ENCODE data around the gene ATP5F1C. TPM values are rescaled to one million over a fixed set of nuclear protein-coding genes. Genes with fewer than 3 reads are reported as not detected.
A peak's percentile ranks its signal among the peaks of the same experiment; 100 is the strongest.
"Not testable (repeated sequence)": the region's sequence is repeated elsewhere in the genome, so short reads cannot be mapped to it uniquely, and the experiment has no call there.

The ATP5F1C gene
- polyA plus RNA-seq (ENCODE audit: insufficient read length in 3 of 3), result 100 to 1,000 TPM; 364 to 413 (median 400) TPM
- long read RNA-seq, donor 1, transcript ATP5F1C-207 (4 exons, 782 nt), result minor isoform, 5 of 392 reads
- long read RNA-seq, donor 1, transcript ATP5F1C-201 (9 exons, 1,078 nt), result minor isoform, 42 of 392 reads
- long read RNA-seq, donor 1, transcript ATP5F1C-209 (4 exons, 460 nt), result minor isoform, 10 of 392 reads
- long read RNA-seq, donor 1, transcript ATP5F1C-202 (10 exons, 1,163 nt), result major isoform, 167 of 392 reads
- long read RNA-seq, donor 1, partial matches to known transcripts, result 156 of 392 reads
- long read RNA-seq, donor 1, other reads (novel, unspliced or antisense), result 7 of 392 reads
- long read RNA-seq, donor 2, transcript ATP5F1C-201 (9 exons, 1,078 nt), result minor isoform, 49 of 497 reads
- long read RNA-seq, donor 2, transcript ATP5F1C-209 (4 exons, 460 nt), result minor isoform, 11 of 497 reads
- long read RNA-seq, donor 2, transcript ATP5F1C-202 (10 exons, 1,163 nt), result major isoform, 197 of 497 reads
- long read RNA-seq, donor 2, transcript ATP5F1C-207 (4 exons, 782 nt), result minor isoform, 12 of 497 reads
- long read RNA-seq, donor 2, partial matches to known transcripts, result 212 of 497 reads
- long read RNA-seq, donor 2, other reads (novel, unspliced or antisense), result 13 of 497 reads
- long read RNA-seq, donor 3, transcript ATP5F1C-207 (4 exons, 782 nt), result minor isoform, 6 of 417 reads
- long read RNA-seq, donor 3, transcript ATP5F1C-202 (10 exons, 1,163 nt), result major isoform, 147 of 417 reads
- long read RNA-seq, donor 3, transcript ATP5F1C-209 (4 exons, 460 nt), result minor isoform, 27 of 417 reads
- long read RNA-seq, donor 3, transcript ATP5F1C-201 (9 exons, 1,078 nt), result minor isoform, 50 of 417 reads
- long read RNA-seq, donor 3, partial matches to known transcripts, result 173 of 417 reads
- long read RNA-seq, donor 3, other reads (novel, unspliced or antisense), result 5 of 417 reads
- long read RNA-seq, donor 4, transcript ATP5F1C-202 (10 exons, 1,163 nt), result major isoform, 202 of 450 reads
- long read RNA-seq, donor 4, transcript ATP5F1C-209 (4 exons, 460 nt), result minor isoform, 15 of 450 reads
- long read RNA-seq, donor 4, transcript ATP5F1C-210 (9 exons, 1,096 nt), result minor isoform, 7 of 450 reads
- long read RNA-seq, donor 4, transcript ATP5F1C-201 (9 exons, 1,078 nt), result minor isoform, 49 of 450 reads
- long read RNA-seq, donor 4, partial matches to known transcripts, result 173 of 450 reads
- long read RNA-seq, donor 4, other reads (novel, unspliced or antisense), result 0 of 450 reads
- long read RNA-seq, donor 5, transcript ATP5F1C-201 (9 exons, 1,078 nt), result minor isoform, 22 of 255 reads
- long read RNA-seq, donor 5, transcript ATP5F1C-209 (4 exons, 460 nt), result minor isoform, 22 of 255 reads
- long read RNA-seq, donor 5, transcript ATP5F1C-202 (10 exons, 1,163 nt), result major isoform, 91 of 255 reads
- long read RNA-seq, donor 5, partial matches to known transcripts, result 92 of 255 reads
- long read RNA-seq, donor 5, other reads (novel, unspliced or antisense), result 22 of 255 reads
- long read RNA-seq, donor 6, transcript ATP5F1C-202 (10 exons, 1,163 nt), result major isoform, 151 of 357 reads
- long read RNA-seq, donor 6, transcript ATP5F1C-201 (9 exons, 1,078 nt), result minor isoform, 25 of 357 reads
- long read RNA-seq, donor 6, transcript ATP5F1C-207 (4 exons, 782 nt), result minor isoform, 6 of 357 reads
- long read RNA-seq, donor 6, transcript ATP5F1C-209 (4 exons, 460 nt), result minor isoform, 10 of 357 reads
- long read RNA-seq, donor 6, partial matches to known transcripts, result 159 of 357 reads
- long read RNA-seq, donor 6, other reads (novel, unspliced or antisense), result 0 of 357 reads
- long read RNA-seq, donor 7, transcript ATP5F1C-201 (9 exons, 1,078 nt), result minor isoform, 39 of 506 reads
- long read RNA-seq, donor 7, transcript ATP5F1C-202 (10 exons, 1,163 nt), result major isoform, 173 of 506 reads
- long read RNA-seq, donor 7, transcript ATP5F1C-209 (4 exons, 460 nt), result minor isoform, 50 of 506 reads
- long read RNA-seq, donor 7, partial matches to known transcripts, result 232 of 506 reads
- long read RNA-seq, donor 7, other reads (novel, unspliced or antisense), result 5 of 506 reads
- long read RNA-seq, donor 8, transcript ATP5F1C-201 (9 exons, 1,078 nt), result major isoform, 41 of 97 reads
- long read RNA-seq, donor 8, transcript ATP5F1C-202 (10 exons, 1,163 nt), result minor isoform, 12 of 97 reads
- long read RNA-seq, donor 8, partial matches to known transcripts, result 39 of 97 reads
- long read RNA-seq, donor 8, other reads (novel, unspliced or antisense), result 0 of 97 reads
- long read RNA-seq, donor 9, transcript ATP5F1C-201 (9 exons, 1,078 nt), result minor isoform, 45 of 514 reads
- long read RNA-seq, donor 9, transcript ATP5F1C-202 (10 exons, 1,163 nt), result major isoform, 185 of 514 reads
- long read RNA-seq, donor 9, transcript ATP5F1C-207 (4 exons, 782 nt), result minor isoform, 12 of 514 reads
- long read RNA-seq, donor 9, transcript ATP5F1C-209 (4 exons, 460 nt), result minor isoform, 30 of 514 reads
- long read RNA-seq, donor 9, partial matches to known transcripts, result 236 of 514 reads
- long read RNA-seq, donor 9, other reads (novel, unspliced or antisense), result 0 of 514 reads
- long read RNA-seq, donor 10, transcript ATP5F1C-202 (10 exons, 1,163 nt), result major isoform, 121 of 306 reads
- long read RNA-seq, donor 10, transcript ATP5F1C-209 (4 exons, 460 nt), result minor isoform, 14 of 306 reads
- long read RNA-seq, donor 10, transcript ATP5F1C-201 (9 exons, 1,078 nt), result minor isoform, 17 of 306 reads
- long read RNA-seq, donor 10, transcript ATP5F1C-207 (4 exons, 782 nt), result minor isoform, 10 of 306 reads
- long read RNA-seq, donor 10, partial matches to known transcripts, result 140 of 306 reads
- long read RNA-seq, donor 10, other reads (novel, unspliced or antisense), result 0 of 306 reads
- long read RNA-seq, donor 11, transcript ATP5F1C-202 (10 exons, 1,163 nt), result major isoform, 91 of 247 reads
- long read RNA-seq, donor 11, transcript ATP5F1C-209 (4 exons, 460 nt), result minor isoform, 21 of 247 reads
- long read RNA-seq, donor 11, transcript ATP5F1C-201 (9 exons, 1,078 nt), result minor isoform, 21 of 247 reads
- long read RNA-seq, donor 11, transcript ATP5F1C-207 (4 exons, 782 nt), result minor isoform, 6 of 247 reads
- long read RNA-seq, donor 11, partial matches to known transcripts, result 105 of 247 reads
- long read RNA-seq, donor 11, other reads (novel, unspliced or antisense), result 0 of 247 reads
- long read RNA-seq, donor 12, transcript ATP5F1C-201 (9 exons, 1,078 nt), result minor isoform, 39 of 471 reads
- long read RNA-seq, donor 12, transcript ATP5F1C-202 (10 exons, 1,163 nt), result major isoform, 213 of 471 reads
- long read RNA-seq, donor 12, transcript ATP5F1C-207 (4 exons, 782 nt), result minor isoform, 11 of 471 reads
- long read RNA-seq, donor 12, transcript ATP5F1C-209 (4 exons, 460 nt), result minor isoform, 16 of 471 reads
- long read RNA-seq, donor 12, partial matches to known transcripts, result 182 of 471 reads
- long read RNA-seq, donor 12, other reads (novel, unspliced or antisense), result 6 of 471 reads
- long read RNA-seq, donor 13, transcript ATP5F1C-207 (4 exons, 782 nt), result minor isoform, 7 of 277 reads
- long read RNA-seq, donor 13, transcript ATP5F1C-209 (4 exons, 460 nt), result minor isoform, 31 of 277 reads
- long read RNA-seq, donor 13, transcript ATP5F1C-202 (10 exons, 1,163 nt), result major isoform, 80 of 277 reads
- long read RNA-seq, donor 13, transcript ATP5F1C-201 (9 exons, 1,078 nt), result minor isoform, 23 of 277 reads
- long read RNA-seq, donor 13, partial matches to known transcripts, result 134 of 277 reads
- long read RNA-seq, donor 13, other reads (novel, unspliced or antisense), result 0 of 277 reads
- long read RNA-seq, donor 14, result 0 reads
- long read RNA-seq, donor 15, transcript ATP5F1C-207 (4 exons, 782 nt), result minor isoform, 8 of 460 reads
- long read RNA-seq, donor 15, transcript ATP5F1C-202 (10 exons, 1,163 nt), result major isoform, 201 of 460 reads
- long read RNA-seq, donor 15, transcript ATP5F1C-209 (4 exons, 460 nt), result minor isoform, 21 of 460 reads
- long read RNA-seq, donor 15, transcript ATP5F1C-201 (9 exons, 1,078 nt), result minor isoform, 43 of 460 reads
- long read RNA-seq, donor 15, partial matches to known transcripts, result 179 of 460 reads
- long read RNA-seq, donor 15, other reads (novel, unspliced or antisense), result 5 of 460 reads
- long read RNA-seq, donor 16, transcript ATP5F1C-207 (4 exons, 782 nt), result minor isoform, 11 of 460 reads
- long read RNA-seq, donor 16, transcript ATP5F1C-201 (9 exons, 1,078 nt), result minor isoform, 40 of 460 reads
- long read RNA-seq, donor 16, transcript ATP5F1C-209 (4 exons, 460 nt), result minor isoform, 23 of 460 reads
- long read RNA-seq, donor 16, transcript ATP5F1C-202 (10 exons, 1,163 nt), result major isoform, 166 of 460 reads
- long read RNA-seq, donor 16, partial matches to known transcripts, result 215 of 460 reads
- long read RNA-seq, donor 16, other reads (novel, unspliced or antisense), result 0 of 460 reads

DNA sequence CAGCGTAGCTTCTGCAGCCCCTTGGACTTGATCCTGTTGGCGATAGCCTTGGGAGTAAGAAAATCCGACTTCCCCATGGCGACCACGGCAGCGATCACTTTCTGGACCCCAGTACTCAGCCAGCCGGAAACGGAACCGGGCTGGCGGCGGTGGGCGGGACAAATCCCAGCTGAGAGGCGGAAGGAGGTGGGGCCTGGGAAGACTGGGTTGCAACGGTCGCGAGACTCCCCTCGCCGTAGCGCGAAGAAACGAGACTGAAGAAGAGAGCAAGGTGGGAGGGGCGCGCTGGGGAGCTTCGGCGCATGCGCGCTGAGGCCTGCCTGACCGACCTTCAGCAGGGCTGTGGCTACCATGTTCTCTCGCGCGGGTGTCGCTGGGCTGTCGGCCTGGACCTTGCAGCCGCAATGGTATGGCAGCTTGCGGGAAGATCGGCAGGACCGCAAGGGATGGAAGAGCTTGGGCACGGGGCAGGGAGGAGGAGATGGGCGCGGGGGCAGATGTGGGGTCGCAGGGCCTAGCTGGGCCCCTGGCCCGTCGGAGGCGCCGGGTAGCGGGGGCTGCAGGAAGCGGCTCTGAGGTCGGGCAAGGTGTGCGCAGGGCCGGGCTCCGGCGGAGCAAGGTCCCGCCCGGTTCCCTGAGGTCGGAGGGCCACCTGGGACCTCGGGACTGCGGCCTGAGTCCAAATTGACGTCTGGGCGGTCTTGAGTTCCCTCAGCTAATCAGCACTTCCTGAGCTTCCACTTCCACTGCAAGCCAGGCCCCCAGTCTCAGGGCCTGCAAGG, at the start of gene ATP5F1C, which contains the start of gene KIN:
Gene ATP5F1C (plus strand): TSS at position 321 of the 782 bp plus-strand sequence. CDS start 31 bp downstream, at position 352.
Gene KIN (minus strand): TSS at position 137 of the 782 bp plus-strand sequence. CDS start 60 bp downstream, at position 77.
- peak; percentile 97 for DNase-seq

GRCh38 chr10:7738536-7739407, 49.2 kb upstream of the ATP5F1C start:
- no peak for DNase-seq

DNA sequence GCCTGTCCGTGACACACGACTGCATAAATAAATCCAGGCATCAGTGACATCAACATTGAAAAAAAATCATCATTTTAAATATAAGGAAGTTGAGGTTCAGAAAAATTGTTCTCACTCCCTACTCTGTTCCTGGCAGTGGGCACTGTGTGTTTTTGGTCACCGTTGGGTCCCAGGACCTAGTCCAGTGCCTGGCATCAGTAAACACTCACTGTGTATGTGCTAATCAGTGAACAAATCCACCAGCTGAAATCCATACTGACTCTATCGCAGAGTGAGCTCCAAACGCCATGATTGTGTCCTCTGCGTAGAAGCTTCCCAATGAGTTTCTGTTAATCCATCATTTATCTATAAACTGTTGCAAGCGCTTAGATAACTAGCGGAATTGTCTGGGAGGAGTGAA, 43.7 kb upstream of the ATP5F1C start:
- DNase-seq, result no peak

DNA sequence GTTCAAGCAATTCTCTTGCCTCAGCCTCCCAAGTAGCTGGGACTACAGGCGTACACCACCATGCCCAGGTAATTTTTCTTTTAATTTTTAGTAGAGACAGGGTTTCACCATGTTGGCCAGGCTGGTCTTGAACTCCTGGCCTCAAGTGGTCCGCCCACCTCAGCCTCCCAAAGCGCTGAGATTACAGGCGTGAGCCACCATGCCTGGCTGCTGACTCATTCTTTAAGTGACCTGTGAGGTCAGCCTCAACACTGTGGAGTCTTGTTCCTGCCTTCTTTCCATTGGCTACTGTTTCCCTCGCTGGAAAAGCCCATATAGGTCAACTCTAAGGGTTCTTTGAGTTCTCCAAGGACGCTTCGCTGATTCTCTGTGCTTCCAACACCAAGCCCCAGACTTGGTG, 39.3 kb upstream of the ATP5F1C start:
- not testable (repeated sequence) for DNase-seq

DNA sequence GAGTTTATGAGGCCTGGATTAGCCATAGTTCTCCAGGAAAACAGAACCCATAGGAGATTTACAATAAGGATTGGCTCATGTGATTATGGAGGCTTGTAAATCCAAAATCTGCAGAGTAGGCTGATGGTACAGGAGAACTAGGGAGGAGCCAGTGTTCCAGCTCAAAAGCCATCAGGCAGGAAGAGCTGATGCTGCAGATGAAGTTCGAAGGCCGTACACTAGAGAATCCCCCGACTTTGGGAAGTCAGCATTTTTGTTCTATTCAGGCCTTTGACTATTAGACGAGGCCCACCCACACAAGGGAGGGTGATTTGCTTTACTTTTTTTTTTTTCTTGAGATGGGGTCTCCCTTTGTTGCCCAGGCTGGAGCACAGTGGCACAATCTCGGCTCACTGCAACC, 37.8 kb upstream of the ATP5F1C start:
- no peak for DNase-seq

DNA sequence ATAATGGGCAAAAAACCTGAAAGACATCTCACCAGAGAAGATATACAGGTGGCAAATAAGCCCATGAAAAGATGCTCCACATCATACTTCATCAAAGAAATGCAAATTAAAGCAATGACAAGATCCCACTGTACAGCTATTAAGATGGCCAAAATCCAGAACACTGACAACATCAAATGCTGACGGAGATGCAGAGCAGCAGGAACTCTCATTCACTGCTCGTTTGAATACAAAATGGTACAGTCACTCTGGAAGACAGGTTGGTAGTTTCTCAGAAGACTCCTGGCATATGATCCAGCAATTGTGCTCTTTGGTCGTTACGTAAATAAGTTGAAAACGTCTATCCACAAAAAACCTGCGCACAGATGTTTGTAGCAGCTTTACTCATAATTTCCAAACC, 35.7 kb upstream of the ATP5F1C start:
- no peak for DNase-seq

DNA sequence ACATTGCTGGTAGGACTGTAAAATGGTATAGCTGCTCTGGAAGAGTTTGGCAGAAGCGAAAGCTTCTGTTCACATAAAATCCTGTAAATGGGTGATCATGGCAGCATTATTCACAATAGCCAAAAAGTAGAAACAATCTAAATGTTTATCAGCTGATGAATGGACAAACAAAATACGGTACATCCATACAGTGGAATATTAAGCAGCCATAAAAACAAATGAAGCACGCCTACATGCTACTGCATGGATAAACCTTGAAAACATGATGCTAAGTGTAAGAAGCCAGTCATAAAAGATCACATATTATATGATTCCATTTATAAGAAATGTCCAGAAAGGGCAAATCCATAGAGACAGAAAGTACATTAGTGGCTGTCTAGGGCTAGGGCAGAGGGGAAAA, 32.9 kb upstream of the ATP5F1C start:
- no peak for DNase-seq

- DNase-seq, result no peak
Measured at GRCh38 chr10:7756360-7756992, 31.5 kb upstream of the ATP5F1C start.

DNA sequence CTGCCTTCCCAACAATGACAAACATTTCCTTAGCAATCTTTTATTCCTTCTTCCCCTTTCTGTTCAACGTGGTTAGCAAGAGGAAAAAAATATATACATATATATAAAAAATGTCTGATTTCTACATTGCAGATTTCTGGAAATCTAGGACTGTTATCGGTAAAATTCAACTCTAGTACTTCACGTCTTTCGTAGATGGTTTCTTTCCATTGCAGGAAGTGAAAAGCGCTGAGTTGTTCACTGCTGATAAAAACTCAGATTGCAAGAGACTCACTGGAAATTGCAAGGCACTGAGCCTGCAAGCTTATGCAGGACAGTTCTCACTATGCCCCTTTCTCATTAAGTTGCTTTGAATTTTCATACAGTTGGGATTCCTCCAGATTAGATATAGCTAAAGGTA, 24.0 kb upstream of the ATP5F1C start:
- no peak for DNase-seq

GRCh38 chr10:7766241-7766640, 21.7 kb upstream of the ATP5F1C start:
- no peak for DNase-seq

DNA sequence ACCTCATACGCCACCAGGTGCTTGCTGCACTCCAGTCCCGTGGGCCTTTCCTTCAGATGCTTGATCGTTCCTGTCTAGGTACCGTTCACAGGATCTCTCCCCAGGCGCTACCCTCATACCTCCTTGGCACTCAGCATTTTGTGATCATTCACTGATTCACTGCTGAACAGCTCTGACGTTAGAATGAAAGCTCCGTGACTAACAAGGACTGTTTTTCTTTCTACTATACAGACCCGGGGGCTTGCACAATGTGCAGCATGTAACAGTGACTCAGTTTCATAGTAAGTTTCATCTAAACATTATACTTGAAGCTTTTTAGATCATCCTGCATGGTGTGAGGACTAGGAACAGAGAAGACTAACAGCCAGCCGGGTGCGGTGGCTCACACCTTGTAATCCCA, 20.8 kb upstream of the ATP5F1C start:
- DNase-seq, result no peak

DNA sequence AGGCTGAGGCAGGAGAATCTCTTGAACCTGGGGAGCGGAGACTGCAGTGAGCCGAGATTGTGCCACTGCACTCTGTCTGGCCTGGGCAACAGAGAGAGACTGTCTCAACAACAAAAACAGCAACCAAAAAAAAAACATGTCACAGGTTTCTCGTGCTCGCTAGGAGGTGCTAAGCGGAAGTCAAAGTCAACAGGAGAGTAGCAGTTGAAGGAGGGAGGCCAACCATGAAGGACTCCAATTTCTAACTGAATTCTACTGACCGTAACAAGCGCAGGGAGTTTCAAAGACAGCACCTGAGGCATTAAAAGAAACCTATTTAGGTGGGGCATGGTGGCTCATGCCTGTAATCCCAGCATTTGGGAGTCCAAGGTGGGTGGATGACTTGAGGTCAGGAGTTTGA, 19.6 kb upstream of the ATP5F1C start:
- DNase-seq, result no peak
